ENCODE data around the gene PRKCE.

DNA sequence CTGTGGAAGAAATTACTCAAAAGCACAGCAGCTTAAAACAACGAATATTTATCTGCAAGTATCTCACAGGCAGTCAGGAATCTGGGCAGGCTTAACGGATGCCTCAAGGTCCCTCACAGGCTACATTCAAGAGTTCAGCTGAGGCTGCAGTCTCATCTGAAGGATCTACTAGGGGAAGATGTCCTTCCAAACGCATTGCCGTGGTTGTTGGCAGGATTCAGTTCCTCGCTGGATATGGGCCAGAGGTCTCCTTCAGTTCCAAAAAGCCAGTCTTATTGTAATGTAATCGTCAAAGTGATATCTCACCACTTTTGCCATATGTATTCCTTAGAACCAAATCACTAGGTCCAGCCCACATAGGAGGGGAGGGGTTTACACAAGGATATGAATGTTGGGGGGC is 547.5 kb downstream of the PRKCE start:
- TF ChIP-seq, protein P1, sequence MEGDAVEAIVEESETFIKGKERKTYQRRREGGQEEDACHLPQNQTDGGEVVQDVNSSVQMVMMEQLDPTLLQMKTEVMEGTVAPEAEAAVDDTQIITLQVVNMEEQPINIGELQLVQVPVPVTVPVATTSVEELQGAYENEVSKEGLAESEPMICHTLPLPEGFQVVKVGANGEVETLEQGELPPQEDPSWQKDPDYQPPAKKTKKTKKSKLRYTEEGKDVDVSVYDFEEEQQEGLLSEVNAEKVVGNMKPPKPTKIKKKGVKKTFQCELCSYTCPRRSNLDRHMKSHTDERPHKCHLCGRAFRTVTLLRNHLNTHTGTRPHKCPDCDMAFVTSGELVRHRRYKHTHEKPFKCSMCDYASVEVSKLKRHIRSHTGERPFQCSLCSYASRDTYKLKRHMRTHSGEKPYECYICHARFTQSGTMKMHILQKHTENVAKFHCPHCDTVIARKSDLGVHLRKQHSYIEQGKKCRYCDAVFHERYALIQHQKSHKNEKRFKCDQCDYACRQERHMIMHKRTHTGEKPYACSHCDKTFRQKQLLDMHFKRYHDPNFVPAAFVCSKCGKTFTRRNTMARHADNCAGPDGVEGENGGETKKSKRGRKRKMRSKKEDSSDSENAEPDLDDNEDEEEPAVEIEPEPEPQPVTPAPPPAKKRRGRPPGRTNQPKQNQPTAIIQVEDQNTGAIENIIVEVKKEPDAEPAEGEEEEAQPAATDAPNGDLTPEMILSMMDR (conservative IDR thresholded peaks at IDR 0.05; ENCODE audit: low read depth, low read length), result no peak
- no peak for TF ChIP-seq EZH2 (IDR thresholded peaks at IDR 0.05; ENCODE audit: borderline replicate concordance, low read depth, low read length, poor library complexity, severe bottlenecking)
